GM21786 (cell line): ENCODE results near the gene HEXA.
A peak's percentile ranks its signal among the peaks of the same experiment; 100 is the strongest.
"Not testable (repeated sequence)": the region's sequence is repeated elsewhere in the genome, so short reads cannot be mapped to it uniquely, and the experiment has no call there.

Experiments used
- ATAC-seq: cut with Tn5 transposase; IDR thresholded peaks from one replicate; pipeline ENCODE4 v1.9.1; 2021; ENCODE audit not compliant: unreplicated experiment

Gene HEXA

DNA sequence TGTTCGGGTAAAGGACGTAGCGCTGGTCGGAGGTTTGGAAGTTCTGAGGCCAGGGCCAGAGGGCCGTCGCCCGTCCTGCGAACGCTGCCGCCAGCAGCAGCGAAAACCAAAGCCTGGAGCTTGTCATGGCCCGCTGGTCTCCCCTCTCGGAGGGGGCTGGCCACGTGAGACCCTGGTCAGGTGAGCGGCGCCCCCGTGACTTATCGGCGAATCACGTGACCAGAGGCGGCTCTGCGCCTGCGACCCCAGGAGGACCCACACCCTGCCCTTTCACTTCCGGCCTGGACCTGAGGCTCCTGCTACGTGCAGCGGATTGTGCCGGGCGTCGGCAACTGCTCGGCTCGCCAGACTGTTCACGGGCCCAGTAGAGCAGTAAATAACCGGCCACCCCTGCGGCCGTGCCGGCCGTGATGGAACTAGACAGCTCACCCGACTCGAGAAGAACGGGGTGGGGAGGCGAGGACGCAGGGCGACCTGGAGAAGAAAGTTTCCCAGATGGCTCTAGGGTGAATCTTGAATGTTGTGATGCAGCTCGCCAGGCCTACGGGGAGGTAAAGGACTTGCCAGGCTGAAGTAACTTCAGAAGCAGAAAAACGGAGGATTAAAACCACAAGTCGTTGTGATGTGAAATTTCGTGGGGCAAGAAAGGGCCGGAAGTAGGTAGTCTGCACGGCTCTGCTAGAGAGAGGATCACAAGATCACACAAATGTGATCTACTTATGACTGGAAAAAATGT is at the start of gene HEXA:
Gene HEXA, minus strand, starts transcription at position 169 of the 736 bp plus-strand sequence. Its CDS starts 42 bp downstream, at position 127.
- ATAC-seq: peak; percentile 81

DNA sequence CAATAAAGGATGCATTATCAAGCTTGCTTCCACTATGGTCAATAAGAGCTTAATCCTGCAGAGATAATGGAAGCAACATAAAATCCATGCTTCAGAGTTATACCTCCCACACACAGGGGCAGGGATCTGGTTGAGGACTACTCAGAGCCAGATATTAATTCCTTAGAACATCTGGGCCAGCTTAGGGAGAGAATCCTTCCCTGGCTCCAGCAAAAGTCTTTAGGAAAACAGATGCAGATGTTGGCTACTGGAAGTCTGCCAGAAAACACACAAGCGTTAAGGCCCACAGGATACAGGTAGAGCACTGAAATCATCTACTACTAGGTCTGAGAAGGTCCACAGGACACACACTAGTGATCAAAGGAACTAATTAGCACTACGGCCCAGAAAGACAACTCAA is 47.4 kb upstream of the HEXA start:
- no peak for ATAC-seq

DNA sequence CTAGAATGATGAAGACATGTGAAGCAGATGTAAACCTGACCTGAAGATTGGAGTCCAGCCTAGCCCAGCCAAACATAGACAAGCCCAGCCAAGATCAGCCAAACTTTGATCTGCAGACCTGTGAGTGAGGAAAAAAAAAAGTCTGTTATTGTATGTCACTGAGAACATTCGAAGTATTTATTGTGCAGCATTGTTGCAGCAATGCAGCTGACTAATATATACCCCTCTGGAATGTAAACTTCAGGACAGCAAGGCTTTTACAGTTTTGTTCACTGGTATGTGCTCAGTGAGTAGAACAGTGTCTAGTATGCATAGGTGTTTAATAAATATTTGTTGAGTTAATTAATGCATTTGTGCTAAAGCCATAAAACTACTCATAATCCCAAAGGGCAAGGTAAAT is 45.7 kb upstream of the HEXA start:
- ATAC-seq: no peak

DNA sequence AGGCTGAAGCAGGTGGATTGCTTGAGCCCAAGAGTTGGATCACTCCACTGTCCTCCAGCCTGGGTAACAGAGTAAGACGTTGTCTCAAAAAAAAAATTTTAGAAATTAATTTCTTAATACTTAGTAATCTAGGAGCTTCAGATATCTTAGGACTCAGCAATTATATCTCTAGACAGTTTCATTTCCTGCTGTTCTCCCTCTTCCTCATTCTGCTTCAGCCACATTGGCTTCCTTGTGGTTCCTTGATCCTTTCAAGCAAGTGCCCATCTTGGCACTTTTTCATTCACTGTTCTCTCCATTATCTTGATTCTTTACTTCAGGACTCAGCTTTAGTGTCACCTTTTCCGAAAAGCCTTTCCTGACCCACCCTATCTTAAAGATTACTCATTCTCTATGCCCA is 44.8 kb upstream of the HEXA start:
- ATAC-seq: no peak

DNA sequence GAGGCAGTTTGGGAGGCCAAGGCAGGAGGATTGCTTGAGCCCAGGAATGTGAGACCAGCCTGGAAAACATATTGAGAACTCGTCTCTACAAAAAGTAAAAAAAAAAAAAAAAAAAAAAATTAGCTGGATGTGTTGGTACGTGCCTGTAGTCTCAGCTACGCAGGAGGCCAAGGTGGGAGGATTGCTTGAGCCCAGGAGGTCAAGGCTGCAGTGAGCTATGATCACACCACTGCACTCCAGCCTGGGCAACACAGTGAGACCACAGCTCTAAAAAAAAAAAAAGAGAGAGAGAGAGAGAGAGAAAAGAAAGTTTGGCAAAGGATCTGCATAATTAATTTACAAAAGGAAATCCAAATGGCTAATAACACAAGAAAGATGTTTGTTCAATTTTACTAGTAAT is 44.0 kb upstream of the HEXA start:
- ATAC-seq: not testable (repeated sequence)

DNA sequence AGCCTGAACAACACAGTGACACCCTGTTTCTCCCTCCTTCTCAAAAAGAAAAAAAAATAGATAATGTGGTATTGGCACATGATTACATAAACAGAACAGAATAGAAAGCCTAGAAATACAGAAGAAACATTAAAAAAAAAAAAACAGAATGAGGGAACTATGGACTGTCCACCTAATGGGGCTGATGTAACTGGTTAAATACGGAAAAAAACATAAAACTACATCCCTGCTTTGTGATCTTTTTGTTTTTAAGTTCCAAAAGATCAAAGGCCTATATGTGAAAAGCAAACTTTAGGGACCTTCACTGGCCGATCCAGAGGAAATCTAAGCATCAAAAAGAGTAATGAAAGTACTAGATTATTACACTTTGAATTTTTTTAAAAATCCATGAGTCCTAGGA is 39.5 kb upstream of the HEXA start:
- no peak for ATAC-seq

DNA sequence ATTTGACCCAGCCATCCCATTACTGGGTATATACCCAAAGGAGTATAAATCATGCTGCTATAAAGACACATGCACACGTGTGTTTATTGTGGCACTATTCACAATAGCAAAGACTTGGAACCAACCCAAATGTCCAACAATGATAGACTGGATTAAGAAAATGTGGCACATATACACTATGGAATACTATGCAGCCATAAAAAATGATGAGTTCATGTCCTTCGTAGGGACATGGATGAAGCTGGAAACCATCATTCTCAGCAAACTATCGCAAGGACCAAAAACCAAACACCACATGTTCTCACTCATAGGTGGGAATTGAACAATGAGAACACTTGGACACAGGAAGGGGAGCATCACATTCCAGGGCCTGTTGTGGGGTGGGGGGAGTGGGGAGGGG is 37.5 kb upstream of the HEXA start:
- ATAC-seq: not testable (repeated sequence)

DNA sequence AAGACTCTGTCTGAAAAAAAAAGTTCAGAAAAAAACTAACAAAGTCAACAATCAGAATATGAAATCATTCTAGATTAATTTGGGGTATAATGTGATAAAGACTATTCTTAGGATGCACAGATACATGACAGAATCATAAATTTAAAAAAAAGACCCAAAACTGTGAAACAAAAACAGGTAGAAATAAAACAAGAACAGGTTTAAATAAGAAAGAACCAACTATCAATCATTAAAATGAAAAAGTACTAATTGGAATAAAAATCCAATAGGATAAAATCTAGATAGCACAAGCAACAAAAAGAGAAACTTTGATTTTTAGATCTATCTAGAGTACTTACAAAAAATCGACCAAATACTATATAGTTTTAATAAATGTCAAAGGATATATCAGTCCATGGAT is 35.7 kb upstream of the HEXA start:
- no peak for ATAC-seq

DNA sequence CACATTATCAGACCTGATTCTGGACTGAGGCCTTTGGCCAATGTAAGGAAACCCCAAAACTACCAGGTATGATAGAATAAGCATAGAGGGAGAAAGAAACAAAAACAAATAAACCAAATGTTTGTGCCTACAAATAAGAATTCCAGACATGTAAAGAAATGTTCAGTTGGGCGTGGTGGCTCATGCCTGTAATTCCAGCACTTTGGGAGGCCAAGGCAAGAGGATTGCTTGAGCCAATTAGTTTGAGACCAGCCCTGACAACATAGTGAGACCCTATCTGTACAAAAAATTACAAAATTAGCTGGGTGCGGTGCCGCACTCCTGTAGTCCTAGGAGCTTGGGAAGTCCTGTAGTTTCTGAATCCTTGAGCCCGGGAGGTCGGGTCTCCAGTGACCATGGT is 35.3 kb upstream of the HEXA start:
- ATAC-seq: no peak

DNA sequence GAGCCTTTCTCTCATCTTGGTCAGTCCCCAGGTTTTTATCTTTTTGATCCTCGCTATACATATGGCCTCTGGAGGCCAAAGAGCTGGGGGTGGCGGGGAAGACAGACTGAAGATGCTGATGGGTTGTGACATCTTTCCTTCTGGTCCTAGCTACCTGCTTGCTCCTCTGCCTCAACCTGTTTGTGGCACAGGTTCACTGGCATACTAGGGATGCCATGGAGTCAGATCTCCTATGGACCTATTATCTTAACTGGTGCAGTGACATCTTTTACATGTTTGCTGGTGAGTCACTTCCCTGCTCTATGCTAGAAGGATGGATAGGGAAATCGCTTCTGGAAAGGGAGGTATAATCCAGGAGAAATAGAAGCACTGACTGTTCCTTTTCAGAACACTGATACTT is 31.1 kb upstream of the HEXA start:
- ATAC-seq: no peak

DNA sequence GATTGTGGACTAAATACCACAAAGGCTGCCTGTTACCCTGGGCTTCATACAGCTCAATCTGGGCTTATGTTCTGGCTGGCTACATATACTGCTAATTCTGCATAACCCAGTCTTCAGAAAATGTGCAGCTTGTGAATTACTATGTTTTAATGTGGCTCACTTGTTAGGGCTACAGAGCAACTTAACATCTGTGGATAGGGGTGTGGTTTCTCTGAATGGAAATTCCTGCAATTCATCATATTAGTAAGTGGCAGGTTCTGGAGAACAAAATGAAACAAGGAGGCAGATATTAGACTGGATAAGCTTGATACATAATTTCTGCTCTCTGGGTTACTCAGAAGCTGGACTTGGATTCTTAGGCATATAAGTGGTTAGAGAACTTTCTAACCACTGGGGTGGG is 29.0 kb upstream of the HEXA start:
- ATAC-seq: no peak

DNA sequence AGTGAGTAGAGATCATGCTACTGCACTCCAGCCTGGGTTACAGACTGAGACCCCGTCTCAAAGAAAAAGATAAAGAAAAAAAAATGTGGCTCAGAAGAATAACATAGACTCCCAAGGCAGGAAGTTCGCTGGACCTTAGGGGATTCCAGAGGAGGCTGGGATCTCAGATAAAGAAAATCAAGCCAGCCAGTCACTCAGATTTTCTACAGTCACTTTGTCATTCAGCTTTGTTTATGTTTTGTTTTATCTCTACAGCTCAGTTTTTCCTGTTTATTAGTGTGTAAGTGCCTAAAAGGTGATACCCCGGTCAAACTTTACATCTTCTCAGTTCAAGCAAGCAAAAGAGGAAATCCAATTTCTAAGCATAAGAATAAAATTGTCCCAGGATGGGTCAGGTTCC is 28.5 kb upstream of the HEXA start:
- ATAC-seq: no peak

DNA sequence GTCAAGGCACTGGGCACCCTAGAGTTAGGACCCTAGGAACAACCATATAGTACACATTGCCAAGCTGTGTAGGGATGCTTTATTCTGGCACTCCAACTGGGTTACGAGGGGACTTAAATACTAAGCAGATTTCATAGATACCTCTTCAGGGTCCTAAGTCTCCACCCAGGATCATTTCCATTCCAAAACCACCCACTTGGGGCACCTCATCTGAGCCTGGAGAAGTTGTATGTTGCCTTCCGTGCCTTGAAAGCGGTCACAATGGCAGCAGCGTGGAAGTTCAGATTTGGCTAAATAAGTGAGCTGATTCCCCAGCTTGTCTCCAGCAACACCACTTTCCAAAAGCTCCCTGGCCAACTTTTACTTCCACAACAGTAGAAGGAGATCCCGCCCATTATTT is 26.9 kb upstream of the HEXA start:
- ATAC-seq: no peak

DNA sequence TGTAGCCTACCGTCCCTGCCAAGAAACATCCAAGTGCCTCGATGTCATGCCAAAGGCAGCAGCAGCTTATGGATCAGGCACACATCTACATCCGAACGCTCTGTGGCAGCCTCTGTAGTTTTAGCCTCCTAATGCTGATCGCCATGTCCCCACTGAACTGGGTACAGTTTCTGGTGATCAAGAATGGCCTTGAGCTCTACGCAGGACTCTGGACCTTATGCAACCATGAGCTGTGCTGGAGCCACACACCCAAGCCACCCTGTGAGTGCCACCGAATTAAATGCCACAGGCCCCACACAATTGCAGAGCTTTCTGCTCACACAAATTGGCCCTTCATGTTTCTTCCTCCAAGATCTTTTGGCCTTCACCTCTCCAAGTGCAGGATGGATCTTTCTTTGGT is 22.8 kb upstream of the HEXA start:
- no peak for ATAC-seq

DNA sequence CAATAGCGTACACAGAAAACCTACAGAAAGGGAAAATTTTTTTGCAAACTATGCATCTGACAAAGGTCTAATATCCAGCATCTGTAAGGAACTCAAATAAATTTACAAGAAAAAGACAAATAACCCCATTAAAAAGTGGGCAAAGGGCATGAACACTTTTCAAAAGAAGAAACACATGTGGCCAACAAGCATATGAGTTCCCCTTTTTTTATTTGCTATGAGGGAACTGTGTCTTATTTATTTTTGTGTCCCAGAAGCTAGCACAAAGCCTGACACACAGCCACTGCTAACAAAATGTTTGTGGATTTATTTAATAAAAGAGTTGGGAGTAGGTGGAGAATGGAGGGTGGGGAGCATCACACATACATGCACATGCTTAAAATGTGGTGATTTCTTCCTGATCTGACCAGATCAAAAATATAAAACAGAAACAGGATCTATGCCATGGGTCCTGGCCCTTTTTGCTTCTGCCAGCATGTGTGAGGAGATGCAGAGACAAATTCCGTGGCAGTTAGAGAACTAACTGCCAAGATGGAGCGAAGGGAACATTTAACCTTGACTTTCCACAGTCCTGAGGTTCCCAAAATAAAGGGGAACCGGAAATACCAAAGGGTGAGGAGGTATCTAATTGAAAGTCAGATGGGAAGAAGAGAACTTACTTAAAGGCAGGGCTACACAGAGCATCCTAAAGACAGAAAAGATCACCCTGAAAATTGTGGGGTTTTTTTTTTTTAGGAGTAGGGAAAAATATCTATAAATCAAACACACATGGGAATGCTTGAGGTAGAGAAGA is 22.2 kb upstream of the HEXA start, which contains the start of gene TMEM202:
Gene TMEM202, plus strand, starts transcription at position 510 of the 793 bp plus-strand sequence. Its CDS starts 22 bp downstream, at position 532.
- no peak for ATAC-seq

DNA sequence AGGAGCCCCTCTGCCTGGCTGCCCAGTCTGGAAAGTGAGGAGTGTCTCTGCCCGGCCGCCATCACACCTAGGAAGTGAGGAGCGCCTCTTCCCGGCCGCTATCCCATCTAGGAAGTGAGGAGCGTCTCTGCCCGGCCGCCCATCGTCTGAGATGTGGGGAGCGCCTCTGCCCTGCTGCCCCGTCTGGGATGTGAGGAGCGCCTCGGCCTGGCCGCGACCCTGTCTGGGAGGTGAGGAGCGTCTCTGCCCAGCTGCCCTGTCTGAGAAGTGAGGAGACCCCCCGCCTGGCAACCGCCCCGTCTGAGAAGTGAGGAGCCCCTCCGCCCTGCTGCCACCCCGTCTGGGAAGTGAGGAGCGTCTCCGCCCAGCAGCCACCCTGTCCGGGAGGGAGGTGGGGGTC is 20.5 kb upstream of the HEXA start:
- ATAC-seq: not testable (repeated sequence)

DNA sequence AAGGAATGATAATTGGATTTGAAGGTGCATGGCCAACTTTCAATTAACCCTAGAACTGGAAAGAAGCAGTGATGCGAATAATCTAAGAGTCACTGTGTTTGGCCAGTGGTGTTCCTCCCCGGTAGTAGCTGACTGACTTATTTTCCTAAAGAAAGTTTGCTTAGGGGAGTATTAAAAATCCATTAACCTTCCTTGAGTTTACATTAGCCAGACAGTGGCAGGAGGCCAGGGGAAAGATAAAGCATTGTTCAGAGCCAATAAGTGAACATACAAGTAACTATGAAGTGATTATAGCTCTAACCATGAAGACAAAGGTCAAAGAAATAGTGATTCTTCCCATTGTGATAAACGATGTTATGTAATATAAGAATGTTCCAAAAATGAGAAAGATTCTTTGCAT is 13.4 kb upstream of the HEXA start:
- no peak for ATAC-seq

DNA sequence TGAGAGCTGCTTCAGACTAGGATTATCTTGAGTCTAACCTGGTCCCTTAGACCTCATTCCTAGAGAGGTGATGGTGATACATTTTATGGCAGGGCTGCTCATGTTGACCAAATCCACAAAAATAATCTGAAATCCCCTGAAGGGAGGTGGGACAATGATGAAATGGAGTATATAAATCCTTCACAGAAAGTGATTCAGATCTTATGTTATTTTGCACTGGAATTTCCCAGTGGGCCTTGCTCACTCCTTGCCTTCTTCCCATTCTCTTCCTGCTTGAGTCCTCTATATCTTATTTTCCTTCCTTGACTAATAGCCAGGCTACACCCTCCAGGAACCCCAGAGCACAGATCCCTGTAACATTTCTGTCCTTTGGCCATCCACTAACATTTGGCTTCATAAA is 11.9 kb upstream of the HEXA start:
- no peak for ATAC-seq

DNA sequence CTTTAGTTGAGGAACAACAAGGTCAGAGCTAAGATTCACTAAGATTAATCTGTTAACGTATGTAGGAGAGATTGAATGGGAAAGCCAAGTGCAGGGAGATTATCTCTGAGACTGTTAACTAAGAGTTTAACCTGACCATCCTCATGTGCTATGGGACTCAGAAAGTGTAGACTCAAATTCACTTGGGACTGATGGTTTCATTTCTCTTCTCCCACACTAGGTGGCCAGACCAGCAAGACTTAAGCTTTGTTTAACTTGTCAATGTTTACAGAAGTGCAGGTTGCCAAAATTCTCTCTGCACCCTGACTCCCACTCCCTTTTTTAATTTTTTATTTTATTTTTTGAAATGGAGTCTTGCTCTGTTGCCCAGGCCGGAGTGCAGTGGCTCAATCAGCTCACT is 6.3 kb upstream of the HEXA start:
- no peak for ATAC-seq

DNA sequence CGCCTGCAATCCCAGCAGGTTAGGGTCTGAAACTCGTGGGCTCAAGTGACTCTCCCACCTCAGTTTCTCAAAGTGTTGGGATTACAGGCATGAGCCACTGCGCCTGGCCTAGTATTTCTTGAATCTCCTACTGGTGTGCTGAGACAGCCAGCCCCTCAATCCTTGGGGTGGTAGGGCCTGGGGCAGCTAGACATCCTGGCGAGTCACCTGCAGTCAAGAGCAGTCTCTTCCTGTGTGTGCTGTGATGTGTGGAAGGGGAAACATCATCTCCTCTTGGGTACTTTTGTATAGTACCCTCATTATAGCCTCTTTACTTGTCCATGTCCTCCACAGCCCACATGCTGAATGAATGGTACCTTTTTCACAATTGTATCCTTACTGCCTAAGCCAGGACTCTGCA is 4.9 kb upstream of the HEXA start:
- no peak for ATAC-seq

DNA sequence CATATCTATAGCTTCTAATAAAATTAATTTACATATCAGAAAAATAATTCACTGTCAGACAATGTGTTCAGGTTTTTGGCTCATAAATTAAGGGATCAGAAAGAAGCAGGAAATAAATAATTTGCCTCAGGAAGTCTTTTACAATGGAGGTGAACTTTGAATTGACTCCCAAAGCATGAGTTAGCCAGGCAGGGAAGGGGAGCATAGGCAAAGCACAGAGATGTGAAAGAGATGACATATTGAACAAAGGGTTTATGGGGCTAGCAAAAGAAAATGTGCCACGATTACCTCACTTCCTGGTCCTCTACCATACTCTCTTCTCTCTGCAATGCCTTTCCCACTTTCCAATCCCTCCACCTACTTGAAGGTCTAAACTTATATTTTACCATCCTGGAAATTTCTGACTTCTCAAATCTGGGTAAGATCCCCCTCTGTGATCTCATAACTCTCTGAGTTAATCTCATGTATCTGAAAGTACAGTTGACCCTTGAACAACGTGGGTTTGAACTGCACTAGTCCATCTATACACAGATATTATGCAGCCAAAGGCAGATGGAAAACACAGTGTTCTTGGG is 4.1 kb upstream of the HEXA start:
- ATAC-seq: no peak

DNA sequence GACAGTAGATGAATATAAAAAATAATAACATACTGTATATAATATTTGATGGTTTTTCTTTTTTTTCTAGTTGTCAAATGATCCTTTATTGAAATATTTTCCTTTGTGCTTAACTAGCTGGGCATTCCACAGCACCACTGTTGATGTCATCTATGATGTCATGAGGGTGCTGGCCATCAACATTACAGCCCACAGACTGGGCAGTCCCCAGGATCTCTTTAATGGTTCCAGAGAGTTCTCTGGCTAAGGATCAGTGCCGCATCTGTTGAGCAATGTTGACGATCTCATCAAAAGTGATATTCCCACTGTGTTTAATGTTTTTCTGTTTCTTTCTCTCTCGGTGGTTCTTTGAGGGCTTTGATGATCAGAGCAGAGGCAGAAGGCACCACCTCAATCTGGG is 3.3 kb upstream of the HEXA start:
- ATAC-seq: not testable (repeated sequence)
